SK-N-SH treated with all-trans-retinoic acid at 6 μM for 48 hours (cell line): ENCODE data around the gene PLCL2.

Source experiments
- ATAC-seq: fragments of 200-7000 bp; cut with Tn5 transposase; 3 replicates; pipeline ENCODE4 v1.9.1; 2020; ENCODE audit warnings: mild to moderate bottlenecking, moderate library complexity
- ARNTL ChIP-seq: fragments of 450-650 bp; formaldehyde crosslinking; IDR thresholded peaks from 2 replicates; pipeline ENCODE4 v1.5.0; 2020; ENCODE audit warnings: low read depth, mild to moderate bottlenecking, moderate library complexity, borderline replicate concordance
- BACH2 ChIP-seq: fragments of 250-450 bp; sonication (Bioruptor Pico); IDR thresholded peaks from 2 replicates; pipeline ENCODE4 v1.9.0; 2021; ENCODE audit warnings: mild to moderate bottlenecking, borderline replicate concordance
- CSDC2 ChIP-seq: fragments of 250-450 bp; sonication (Bioruptor Pico); IDR thresholded peaks from 2 replicates; pipeline ENCODE4 v1.5.0; 2020; ENCODE audit warnings: mild to moderate bottlenecking, moderate library complexity
- ESRRG ChIP-seq: fragments of 250-450 bp; sonication (Bioruptor Pico); IDR thresholded peaks from 2 replicates; pipeline ENCODE4 v1.6.1; 2021; ENCODE audit warnings: mild to moderate bottlenecking
- GLIS3 ChIP-seq: fragments of 250-450 bp; sonication (Bioruptor Pico); IDR thresholded peaks from 2 replicates; pipeline ENCODE4 v1.5.0; 2020; ENCODE audit warnings: mild to moderate bottlenecking, moderate library complexity
- OSR1 ChIP-seq: fragments of 250-450 bp; sonication (Bioruptor Pico); IDR thresholded peaks from 2 replicates; pipeline ENCODE4 v1.8.0; 2022; ENCODE audit warnings: moderate library complexity, mild to moderate bottlenecking, inconsistent platforms
- PPARA ChIP-seq: fragments of 250-450 bp; sonication (Bioruptor Pico); IDR thresholded peaks from 2 replicates; pipeline ENCODE4 v1.5.0; 2020; ENCODE audit warnings: mild to moderate bottlenecking, borderline replicate concordance
- RARB ChIP-seq: fragments of 250-450 bp; sonication (Bioruptor Pico); IDR thresholded peaks from 2 replicates; pipeline ENCODE4 v1.8.0; 2021; ENCODE audit warnings: mild to moderate bottlenecking, moderate library complexity
- SNAI2 ChIP-seq: fragments of 250-450 bp; sonication (Bioruptor Pico); IDR thresholded peaks from 2 replicates; pipeline ENCODE4 v1.5.0; 2020; ENCODE audit warnings: mild to moderate bottlenecking, moderate library complexity
- TCF4 ChIP-seq: fragments of 250-450 bp; sonication (Bioruptor Pico); IDR thresholded peaks from 2 replicates; pipeline ENCODE4 v1.8.0; 2021; ENCODE audit warnings: mild to moderate bottlenecking, moderate library complexity, borderline replicate concordance
- TOX ChIP-seq: fragments of 250-450 bp; sonication (Bioruptor Pico); IDR thresholded peaks from 2 replicates; pipeline ENCODE4 v1.8.0; 2021; ENCODE audit warnings: mild to moderate bottlenecking, moderate library complexity, borderline replicate concordance
- ZC3H10 ChIP-seq: fragments of 250-450 bp; sonication (Bioruptor Pico); IDR thresholded peaks from 2 replicates; pipeline ENCODE4 v1.5.1; 2021; ENCODE audit warnings: mild to moderate bottlenecking, moderate library complexity
- ZFP3 ChIP-seq: fragments of 250-450 bp; sonication (Bioruptor Pico); IDR thresholded peaks from 2 replicates; pipeline ENCODE4 v1.5.0; 2020; ENCODE audit warnings: mild to moderate bottlenecking, moderate library complexity
- ZFP30 ChIP-seq: fragments of 450-650 bp; formaldehyde crosslinking; IDR thresholded peaks from 2 replicates; pipeline ENCODE4 v1.5.0; 2022; ENCODE audit warnings: mild to moderate bottlenecking, moderate library complexity
- ZNF565 ChIP-seq: fragments of 450-650 bp; formaldehyde crosslinking; conservative IDR thresholded peaks from 2 replicates; pipeline ENCODE4 v1.5.0; 2020; ENCODE audit warnings: low read depth, mild to moderate bottlenecking, moderate library complexity
- ZNF70 ChIP-seq: fragments of 450-650 bp; formaldehyde crosslinking; IDR thresholded peaks from 2 replicates; pipeline ENCODE4 v1.5.0; 2020; ENCODE audit warnings: mild to moderate bottlenecking, moderate library complexity
- ZNF8 ChIP-seq: fragments of 450-650 bp; formaldehyde crosslinking; IDR thresholded peaks from 2 replicates; pipeline ENCODE4 v1.5.0; 2020; ENCODE audit warnings: mild to moderate bottlenecking, moderate library complexity
- TF ChIP-seq, protein P1 (sequence below): fragments of 250-450 bp; sonication (Bioruptor Pico); IDR thresholded peaks from 2 replicates; pipeline ENCODE4 v1.8.0; 2021; ENCODE audit warnings: low read depth, mild to moderate bottlenecking, moderate library complexity, borderline replicate concordance
- TF ChIP-seq, protein P2 (sequence below): fragments of 250-450 bp; sonication (Bioruptor Pico); IDR thresholded peaks from 2 replicates; pipeline ENCODE4 v1.5.1; 2020; ENCODE audit warnings: low read depth, mild to moderate bottlenecking, moderate library complexity
- TF ChIP-seq, protein P3 (sequence below): fragments of 250-450 bp; sonication (Bioruptor Pico); IDR thresholded peaks from 2 replicates; pipeline ENCODE4 v1.5.1; 2021; ENCODE audit warnings: mild to moderate bottlenecking, moderate library complexity
- TF ChIP-seq, protein P4 (sequence below): fragments of 250-450 bp; sonication (Bioruptor Pico); IDR thresholded peaks from 2 replicates; pipeline ENCODE4 v1.8.0; 2020; ENCODE audit warnings: mild to moderate bottlenecking, moderate library complexity, borderline replicate concordance

PLCL2 gene

DNA sequence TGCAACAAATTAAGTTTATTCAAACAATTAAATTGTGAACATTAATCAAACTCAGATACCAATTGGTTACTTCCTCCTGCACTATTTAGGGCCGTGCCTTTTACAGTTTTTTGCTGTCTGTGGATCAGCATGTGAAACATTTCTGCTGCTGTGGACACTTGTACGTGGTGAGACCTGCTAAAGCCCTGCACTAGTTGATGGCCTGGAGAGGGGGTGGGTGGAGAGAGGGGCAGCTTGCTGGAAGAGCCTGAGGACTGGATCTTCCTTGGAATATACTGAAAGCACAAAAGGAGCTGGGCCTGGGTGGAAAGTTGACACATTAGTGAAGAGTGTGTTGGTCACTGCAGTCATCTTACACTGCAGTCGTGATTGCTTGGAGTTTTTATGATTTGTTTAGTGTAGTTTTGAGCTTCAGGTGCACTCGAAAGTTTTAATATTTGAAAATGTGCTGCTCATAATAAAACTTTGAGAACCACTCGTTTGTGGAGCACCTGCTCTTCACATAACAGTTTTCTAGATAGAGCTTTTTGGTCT lies 11.4 kb downstream of the PLCL2 start:
- ATAC-seq: no peak
- no peak for TF ChIP-seq BACH2 (CRISPR knock-in tag)
- TF ChIP-seq TOX: no peak

DNA sequence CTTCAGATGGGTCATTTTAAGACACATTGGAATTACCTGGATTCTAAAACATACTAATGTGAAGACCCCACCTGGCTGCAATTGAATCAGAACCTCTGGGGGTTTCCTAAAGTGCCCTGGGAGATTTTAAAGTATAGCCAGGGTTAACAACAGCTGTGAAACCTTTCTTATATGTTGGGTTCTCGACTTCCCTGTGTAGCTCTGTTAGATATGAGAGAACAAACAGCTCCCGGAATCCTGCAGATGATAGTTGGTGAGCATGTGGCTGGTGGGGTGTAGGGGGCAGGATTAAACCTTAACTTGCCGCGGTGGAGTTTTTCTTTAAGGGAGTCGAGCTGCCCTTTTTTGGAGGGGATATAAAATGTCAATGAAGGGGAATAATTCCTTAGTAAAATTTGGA lies 12.1 kb downstream of the PLCL2 start:
- no peak for TF ChIP-seq ESRRG (CRISPR knock-in tag)
- TF ChIP-seq, protein P1, sequence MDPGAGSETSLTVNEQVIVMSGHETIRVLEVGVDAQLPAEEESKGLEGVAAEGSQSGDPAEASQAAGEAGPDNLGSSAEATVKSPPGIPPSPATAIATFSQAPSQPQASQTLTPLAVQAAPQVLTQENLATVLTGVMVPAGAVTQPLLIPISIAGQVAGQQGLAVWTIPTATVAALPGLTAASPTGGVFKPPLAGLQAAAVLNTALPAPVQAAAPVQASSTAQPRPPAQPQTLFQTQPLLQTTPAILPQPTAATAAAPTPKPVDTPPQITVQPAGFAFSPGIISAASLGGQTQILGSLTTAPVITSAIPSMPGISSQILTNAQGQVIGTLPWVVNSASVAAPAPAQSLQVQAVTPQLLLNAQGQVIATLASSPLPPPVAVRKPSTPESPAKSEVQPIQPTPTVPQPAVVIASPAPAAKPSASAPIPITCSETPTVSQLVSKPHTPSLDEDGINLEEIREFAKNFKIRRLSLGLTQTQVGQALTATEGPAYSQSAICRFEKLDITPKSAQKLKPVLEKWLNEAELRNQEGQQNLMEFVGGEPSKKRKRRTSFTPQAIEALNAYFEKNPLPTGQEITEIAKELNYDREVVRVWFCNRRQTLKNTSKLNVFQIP: no peak
- no peak for TF ChIP-seq ZFP3 (CRISPR knock-in tag)
- TF ChIP-seq TCF4 (CRISPR knock-in tag): no peak
- no peak for ATAC-seq

DNA sequence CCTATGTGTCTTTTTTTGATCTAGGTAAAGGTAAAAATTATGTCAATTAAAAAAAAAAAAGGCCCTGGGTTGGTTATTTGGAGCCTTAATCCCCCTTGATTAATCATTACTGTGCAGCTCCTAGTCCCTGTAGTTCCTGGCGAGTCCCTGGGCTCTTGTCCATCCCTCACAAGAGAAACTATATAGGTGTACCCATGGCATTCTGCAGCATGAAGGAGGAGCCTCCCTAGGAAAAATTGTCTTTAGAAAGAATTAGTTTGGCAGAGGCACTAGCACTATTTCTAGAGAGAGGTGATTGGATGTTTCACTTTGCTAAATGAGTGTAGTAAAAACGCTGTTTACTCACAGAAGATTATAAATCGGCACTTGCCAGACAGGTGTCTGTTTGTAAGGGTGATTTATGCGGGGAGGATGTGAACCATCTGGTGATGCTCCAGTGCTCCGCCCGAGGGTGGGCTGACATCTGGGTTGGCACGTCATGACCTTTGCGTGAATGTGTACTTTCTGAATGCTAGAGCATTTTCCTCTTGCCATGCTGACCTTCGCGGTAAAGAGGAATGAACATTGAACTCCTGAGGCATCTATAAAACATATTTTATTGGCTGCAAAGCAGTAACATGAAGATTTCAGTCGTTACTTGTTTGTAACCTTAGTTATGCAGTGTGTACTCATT lies 12.6 kb downstream of the PLCL2 start:
- TF ChIP-seq, protein P2, sequence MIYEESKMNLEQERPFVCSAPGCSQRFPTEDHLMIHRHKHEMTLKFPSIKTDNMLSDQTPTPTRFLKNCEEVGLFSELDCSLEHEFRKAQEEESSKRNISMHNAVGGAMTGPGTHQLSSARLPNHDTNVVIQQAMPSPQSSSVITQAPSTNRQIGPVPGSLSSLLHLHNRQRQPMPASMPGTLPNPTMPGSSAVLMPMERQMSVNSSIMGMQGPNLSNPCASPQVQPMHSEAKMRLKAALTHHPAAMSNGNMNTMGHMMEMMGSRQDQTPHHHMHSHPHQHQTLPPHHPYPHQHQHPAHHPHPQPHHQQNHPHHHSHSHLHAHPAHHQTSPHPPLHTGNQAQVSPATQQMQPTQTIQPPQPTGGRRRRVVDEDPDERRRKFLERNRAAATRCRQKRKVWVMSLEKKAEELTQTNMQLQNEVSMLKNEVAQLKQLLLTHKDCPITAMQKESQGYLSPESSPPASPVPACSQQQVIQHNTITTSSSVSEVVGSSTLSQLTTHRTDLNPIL (CRISPR knock-in tag): no peak
- TF ChIP-seq GLIS3 (CRISPR knock-in tag) (no peak), OSR1 (CRISPR knock-in tag) (no peak), ZFP30 (CRISPR knock-in tag) (no peak), ZNF565 (no peak), ZNF70 (CRISPR knock-in tag) (no peak), SNAI2 (CRISPR knock-in tag) (no peak), ZNF8 (no peak), PPARA (CRISPR knock-in tag) (no peak), ZC3H10 (CRISPR knock-in tag) (no peak), TCF4 (CRISPR knock-in tag) (no peak)

DNA sequence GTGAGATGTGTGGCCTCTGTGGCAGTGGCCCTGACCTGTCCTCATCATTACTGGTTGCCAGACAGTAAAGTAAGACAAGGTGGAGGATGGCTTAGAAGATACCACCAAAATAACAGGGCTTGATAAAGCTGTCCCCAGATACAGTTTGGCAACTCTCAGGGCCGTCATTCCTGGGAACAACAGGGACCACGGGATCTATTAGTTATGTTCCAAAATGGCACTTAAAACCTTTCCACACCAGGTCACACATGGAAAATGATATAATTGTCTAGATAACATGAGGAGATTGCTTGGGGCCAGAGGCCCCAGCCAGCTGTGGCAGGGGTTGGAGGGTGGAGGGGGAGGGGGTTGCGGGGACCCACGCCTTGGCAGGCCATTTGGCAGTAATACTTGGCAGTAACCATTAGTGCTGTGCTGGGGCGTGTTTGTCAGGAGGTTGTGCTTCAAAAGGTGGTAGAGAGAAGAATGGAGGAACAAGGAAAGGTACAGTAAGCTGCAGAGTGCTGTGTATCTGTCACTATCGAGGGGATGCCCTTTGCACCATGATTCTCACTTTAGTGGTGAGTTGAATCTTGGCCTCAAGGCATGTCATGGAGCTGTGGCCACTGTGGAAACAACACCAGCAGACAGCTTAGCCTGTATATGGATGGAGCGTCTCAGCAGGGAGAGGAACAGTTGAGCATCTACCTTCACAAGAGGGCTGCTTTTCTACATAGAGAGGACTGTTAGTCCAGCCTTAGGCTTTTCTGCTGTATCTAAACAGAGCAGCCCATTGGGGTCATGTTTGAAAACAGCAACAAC lies 14.0 kb downstream of the PLCL2 start:
- ATAC-seq: no peak; the same call in 2 of the 3 replicates
- no peak for TF ChIP-seq TOX
- TF ChIP-seq, all 23 proteins: peak for 0

More for the DNA sequence above, 12.6 kb downstream of the PLCL2 start:
- no peak for ATAC-seq

DNA sequence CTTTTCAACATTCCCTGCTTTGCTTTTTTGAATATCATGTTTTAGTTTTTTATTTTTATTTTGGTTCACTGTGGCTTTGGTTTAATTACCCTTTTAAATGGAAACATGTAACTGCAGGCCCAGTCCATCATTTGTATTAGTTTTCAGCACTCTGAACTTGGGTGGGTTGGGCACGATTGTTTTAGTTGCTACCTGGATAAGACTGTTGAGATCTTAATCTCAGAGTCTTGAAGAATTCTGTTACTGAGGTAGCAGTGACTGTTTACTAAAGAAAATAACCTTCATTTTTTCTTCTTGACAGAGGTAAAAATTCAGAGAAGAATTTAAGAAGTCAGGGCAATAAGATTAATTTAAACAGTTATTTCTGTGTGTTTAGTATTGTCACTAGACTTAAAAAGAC lies 15.2 kb downstream of the PLCL2 start:
- ATAC-seq: no peak
- TF ChIP-seq, protein P2 (CRISPR knock-in tag): no peak
- TF ChIP-seq OSR1 (CRISPR knock-in tag) (no peak), ARNTL (no peak), TCF4 (CRISPR knock-in tag) (no peak), ESRRG (CRISPR knock-in tag) (no peak), TOX (no peak), CSDC2 (CRISPR knock-in tag) (no peak), GLIS3 (CRISPR knock-in tag) (no peak), ZFP3 (CRISPR knock-in tag) (no peak), RARB (CRISPR knock-in tag) (no peak)
- TF ChIP-seq, protein P3, sequence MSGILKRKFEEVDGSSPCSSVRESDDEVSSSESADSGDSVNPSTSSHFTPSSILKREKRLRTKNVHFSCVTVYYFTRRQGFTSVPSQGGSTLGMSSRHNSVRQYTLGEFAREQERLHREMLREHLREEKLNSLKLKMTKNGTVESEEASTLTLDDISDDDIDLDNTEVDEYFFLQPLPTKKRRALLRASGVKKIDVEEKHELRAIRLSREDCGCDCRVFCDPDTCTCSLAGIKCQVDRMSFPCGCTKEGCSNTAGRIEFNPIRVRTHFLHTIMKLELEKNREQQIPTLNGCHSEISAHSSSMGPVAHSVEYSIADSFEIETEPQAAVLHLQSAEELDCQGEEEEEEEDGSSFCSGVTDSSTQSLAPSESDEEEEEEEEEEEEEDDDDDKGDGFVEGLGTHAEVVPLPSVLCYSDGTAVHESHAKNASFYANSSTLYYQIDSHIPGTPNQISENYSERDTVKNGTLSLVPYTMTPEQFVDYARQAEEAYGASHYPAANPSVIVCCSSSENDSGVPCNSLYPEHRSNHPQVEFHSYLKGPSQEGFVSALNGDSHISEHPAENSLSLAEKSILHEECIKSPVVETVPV (CRISPR knock-in tag): no peak
- TF ChIP-seq, protein P4, sequence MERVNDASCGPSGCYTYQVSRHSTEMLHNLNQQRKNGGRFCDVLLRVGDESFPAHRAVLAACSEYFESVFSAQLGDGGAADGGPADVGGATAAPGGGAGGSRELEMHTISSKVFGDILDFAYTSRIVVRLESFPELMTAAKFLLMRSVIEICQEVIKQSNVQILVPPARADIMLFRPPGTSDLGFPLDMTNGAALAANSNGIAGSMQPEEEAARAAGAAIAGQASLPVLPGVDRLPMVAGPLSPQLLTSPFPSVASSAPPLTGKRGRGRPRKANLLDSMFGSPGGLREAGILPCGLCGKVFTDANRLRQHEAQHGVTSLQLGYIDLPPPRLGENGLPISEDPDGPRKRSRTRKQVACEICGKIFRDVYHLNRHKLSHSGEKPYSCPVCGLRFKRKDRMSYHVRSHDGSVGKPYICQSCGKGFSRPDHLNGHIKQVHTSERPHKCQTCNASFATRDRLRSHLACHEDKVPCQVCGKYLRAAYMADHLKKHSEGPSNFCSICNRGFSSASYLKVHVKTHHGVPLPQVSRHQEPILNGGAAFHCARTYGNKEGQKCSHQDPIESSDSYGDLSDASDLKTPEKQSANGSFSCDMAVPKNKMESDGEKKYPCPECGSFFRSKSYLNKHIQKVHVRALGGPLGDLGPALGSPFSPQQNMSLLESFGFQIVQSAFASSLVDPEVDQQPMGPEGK (CRISPR knock-in tag): no peak
- TF ChIP-seq, protein P1: no peak
